HepG2 (cell line): ENCODE results near the gene IL1RAP. TPM values are rescaled to one million over a fixed set of nuclear protein-coding genes. Genes with fewer than 3 reads are reported as not detected.

ENCODE experiments used
- ATAC-seq: fragments of 200-7000 bp; cut with Tn5 transposase; 3 replicates; pipeline ENCODE4 v1.9.1; 2020; ENCODE audit warnings: mild to moderate bottlenecking, moderate library complexity
- BruUV-seq: library from RNA; stranded (reverse); fragments of 400-500 nt; replicated peaks from 2 replicates; lab custom pipeline; 2021; lab: Mats Ljungman, UMichigan
- CTCF ChIA-PET: fragments of 300-600 bp; formaldehyde crosslinking; extraction: SDS; loops from one replicate; lab custom pipeline; 2021; ENCODE audit warnings: low total read pairs, inconsistent platforms, low intra/inter-chr PET ratio; lab: Yijun Ruan, JAX
- POLR2A ChIA-PET: fragments of 350-600 bp; sonication (Branson Sonifier 250); formaldehyde crosslinking; loops from one replicate; lab custom pipeline; 2020; ENCODE audit warnings: antibody characterized with exemption, inconsistent platforms; lab: Yijun Ruan, JAX
- DNase-seq: peaks from one replicate; pipeline ENCODE4 v3.0.0-alpha.2; 2015; ENCODE audit warnings: low spot score
- FAIRE-seq: peaks from 3 replicates; lab custom pipeline; 2011; peaks lifted over from hg19 to GRCh38; lab: Jason Lieb, UNC
- H2AFZ ChIP-seq: one replicate; pipeline ENCODE4 v1.6.1; 2011; ENCODE audit warnings: low read length, inconsistent platforms
- H3K27ac ChIP-seq: fragments of 300-600 bp; 3 replicates; pipeline ENCODE4 v1.8.0; 2011; ENCODE audit warnings: mixed run types, mild to moderate bottlenecking, mixed read lengths, low read length, inconsistent platforms; ENCODE audit not compliant: insufficient read depth; ENCODE audit errors: extremely low read length
- H3K27me3 ChIP-seq, 2 experiments: fragments of 200-600 bp in 1 of 2; 2 replicates in 1 of 2; 3 replicates in 1 of 2; pipeline versions ENCODE4 v1.6.0 to v1.8.0; 2011; ENCODE audit warnings: low read length in 2 of 2, mild to moderate bottlenecking in 2 of 2, moderate library complexity in 2 of 2, inconsistent platforms in 1 of 2; ENCODE audit not compliant: insufficient read depth in 2 of 2, control insufficient read depth in 1 of 2
- H3K36me3 ChIP-seq, 2 experiments: fragments of 200-600 bp in 1 of 2; replicated peaks in 1 of 2; 2 replicates in 1 of 2; 3 replicates in 1 of 2; pipeline versions ENCODE4 v1.5.1 to v1.8.0; 2011; ENCODE audit warnings: low read length in 2 of 2, inconsistent platforms in 1 of 2; ENCODE audit not compliant: insufficient read depth in 2 of 2, control insufficient read depth in 1 of 2
- H3K4me1 ChIP-seq: 2 replicates; pipeline ENCODE4 v1.5.1; 2012; ENCODE audit warnings: low read length, inconsistent platforms; ENCODE audit not compliant: insufficient read depth
- H3K4me2 ChIP-seq: 2 replicates; pipeline ENCODE4 v1.6.0; 2011; ENCODE audit warnings: low read depth, low read length, inconsistent platforms
- H3K4me3 ChIP-seq, 3 experiments: fragments of 200-600 bp in 1 of 3; sonication (generic), shearing (Covaris generic) in 1 of 3; replicated peaks in 1 of 3; 2 replicates each; pipeline ENCODE4 v1.5.1; 2011 to 2016; ENCODE audit warnings: low read length in 3 of 3, inconsistent platforms in 2 of 3, low read depth in 2 of 3, mild to moderate bottlenecking in 2 of 3, control low read depth in 1 of 3, mixed read lengths in 1 of 3; ENCODE audit not compliant: insufficient read depth in 1 of 3
- H3K79me2 ChIP-seq: one replicate; pipeline ENCODE4 v1.6.1; 2011; ENCODE audit warnings: low read length, inconsistent platforms; ENCODE audit not compliant: insufficient read depth
- H3K9ac ChIP-seq: 2 replicates; pipeline ENCODE4 v1.6.0; 2011; ENCODE audit warnings: mild to moderate bottlenecking, low read depth, low read length, inconsistent platforms; ENCODE audit not compliant: insufficient read depth
- H3K9me3 ChIP-seq: 2 replicates; pipeline ENCODE4 v1.5.1; 2012; ENCODE audit warnings: mild to moderate bottlenecking, low read length
- H4K20me1 ChIP-seq: 2 replicates; pipeline ENCODE4 v1.6.0; 2011; ENCODE audit warnings: inconsistent platforms, mild to moderate bottlenecking, low read length, moderate library complexity; ENCODE audit not compliant: insufficient read depth
- EED ChIP-seq: sonication (generic); formaldehyde crosslinking; IDR thresholded peaks from 2 replicates; pipeline ENCODE4 v1.5.0; 2020; ENCODE audit warnings: mild to moderate bottlenecking, missing genetic modification reagents
- FOXA1 ChIP-seq, 2 experiments: fragments of 450-650 bp in 1 of 2; sonication (generic) in 1 of 2; formaldehyde crosslinking in 1 of 2; IDR thresholded peaks; 2 replicates each; pipeline versions ENCODE4 v1.4.0 to v1.6.1; 2016 to 2020; ENCODE audit warnings: missing genetic modification reagents in 1 of 2
- HNF4A ChIP-seq: sonication (generic); formaldehyde crosslinking; IDR thresholded peaks from 2 replicates; pipeline ENCODE4 v1.4.0; 2020; ENCODE audit warnings: missing genetic modification reagents
- HNF4G ChIP-seq, 2 experiments: sonication (generic) in 1 of 2; formaldehyde crosslinking in 1 of 2; IDR thresholded peaks; 2 replicates each; pipeline versions ENCODE4 v1.4.0 to v1.6.1; 2011 to 2020; ENCODE audit warnings: borderline replicate concordance in 2 of 2, low read depth in 2 of 2, mild to moderate bottlenecking in 2 of 2, low read length in 1 of 2, missing genetic modification reagents in 1 of 2, moderate library complexity in 1 of 2
- HOMEZ ChIP-seq: IDR thresholded peaks from 2 replicates; pipeline ENCODE4 v1.6.1; 2016; ENCODE audit warnings: low read depth
- JARID2 ChIP-seq: sonication (generic); formaldehyde crosslinking; IDR thresholded peaks from 2 replicates; pipeline ENCODE4 v1.8.1; 2023; ENCODE audit warnings: missing genetic modification reagents, inconsistent platforms; ENCODE audit not compliant: insufficient replicate concordance
- MTA1 ChIP-seq: sonication (generic); formaldehyde crosslinking; IDR thresholded peaks from 2 replicates; pipeline ENCODE4 v1.4.0; 2020; ENCODE audit warnings: missing genetic modification reagents, mild to moderate bottlenecking, borderline replicate concordance
- SNAPC2 ChIP-seq: sonication (generic); formaldehyde crosslinking; IDR thresholded peaks from 2 replicates; pipeline ENCODE4 v1.8.1; 2022; ENCODE audit warnings: mild to moderate bottlenecking, missing genetic modification reagents
- YEATS2 ChIP-seq: sonication (generic); formaldehyde crosslinking; IDR thresholded peaks from 2 replicates; pipeline ENCODE4 v1.4.0; 2020; ENCODE audit warnings: missing genetic modification reagents, borderline replicate concordance
- ZBTB20 ChIP-seq: sonication (generic); formaldehyde crosslinking; IDR thresholded peaks from 2 replicates; pipeline ENCODE4 v1.8.1; 2023; ENCODE audit warnings: missing genetic modification reagents, low read depth, mild to moderate bottlenecking, borderline replicate concordance
- ZFAT ChIP-seq: sonication (generic); formaldehyde crosslinking; conservative IDR thresholded peaks from 2 replicates; pipeline ENCODE4 v1.8.1; 2023; ENCODE audit warnings: missing genetic modification reagents, inconsistent platforms
- ZFP1 ChIP-seq: IDR thresholded peaks from 2 replicates; pipeline ENCODE4 v1.6.1; 2016
- ZFYVE20 ChIP-seq: sonication (generic); formaldehyde crosslinking; IDR thresholded peaks from 2 replicates; pipeline ENCODE4 v1.8.0; 2023; ENCODE audit warnings: low read depth, mild to moderate bottlenecking, moderate library complexity, missing genetic modification reagents, borderline replicate concordance
- ZNF281 ChIP-seq: sonication (generic); formaldehyde crosslinking; IDR thresholded peaks from 2 replicates; pipeline ENCODE4 v1.4.0; 2020; ENCODE audit warnings: missing genetic modification reagents, borderline replicate concordance
- ZNF543 ChIP-seq: sonication (generic); formaldehyde crosslinking; IDR thresholded peaks from 2 replicates; pipeline ENCODE4 v1.4.0; 2020; ENCODE audit warnings: mild to moderate bottlenecking, missing genetic modification reagents
- WGBS: methylation state at CpG from one replicate; pipeline ENCODE4 v1.1.6; 2017; ENCODE audit warnings: low lambda C conversion rate; 5-methylcytosine and 5-hydroxymethylcytosine counted together
- in situ Hi-C: cut with HindIII; loops from 2 replicates; pipeline ENCODE4 v1.10.0; 2017; ENCODE audit warnings: low pct_unique_long_range_greater_than_20kb; ENCODE audit not compliant: extremely low pct_ligation_motif_present
- intact Hi-C: fragments of 100-400 bp; cut with micrococcal nuclease; formaldehyde crosslinking; loops from one replicate; pipeline ENCODE4 v1.10.0; 2022; ENCODE audit not compliant: unreplicated experiment
- polyA plus RNA-seq, 8 experiments: library from polyadenylated mRNA; depleted of rRNA in 3 of 8; stranded (reverse) in 7 of 8; unstranded in 1 of 8; fragments of >200 nt; fragmentation: Illumina TruSeq in 4 of 8; extraction: Trizol in 4 of 8; gene quantifications; 2 replicates each; pipeline versions ENCODE4 v1.2.1 to v1.2.3, GENCODE V29; 2011 to 2016; ENCODE audit warnings: low read depth in 4 of 8, missing spikeins in 1 of 8, mixed read lengths in 1 of 8; ENCODE audit not compliant: insufficient read depth in 1 of 8
- total RNA-seq, 5 experiments: library from RNA; depleted of rRNA; stranded (reverse); fragments of >200 nt; fragmentation: Illumina TruSeq; extraction: Trizol; gene quantifications; 2 replicates each; pipeline ENCODE4 v1.2.3, GENCODE V29; 2016; ENCODE audit warnings: low read depth in 1 of 5
- TF ChIP-seq, protein P1 (sequence below): sonication (generic); formaldehyde crosslinking; IDR thresholded peaks from 2 replicates; pipeline ENCODE4 v1.5.0; 2020; ENCODE audit warnings: missing genetic modification reagents, mild to moderate bottlenecking, borderline replicate concordance

The IL1RAP gene
- total and polyA plus RNA-seq, 2 of the 13 experiments (the other 11 are each of a cell fraction or from before 2014, with no cell fraction given): 18.3 to 54.9 TPM

GRCh38 chr3:190546881-190547510 is 33.1 kb downstream of the IL1RAP start:
- ChIA-PET CTCF (no interaction called here), POLR2A (interaction anchor here (1.0 kb wide), 1 partner anchor 34 kb away, joined by 4 read pairs; the partner anchor contains the start of gene IL1RAP)
- H3K27ac ChIP-seq: peak overlapping the region; percentile 96
- no peaks in the 10 kb centered on the region for H4K20me1 ChIP-seq
- intact Hi-C loops (loop anchor here (10.0 kb wide), 1 partner anchor 212 kb away; no protein-coding TSS in a partner anchor), in situ Hi-C loops (no loop called here)
- 81% methylated on average over 6 of the region's 6 CpGs for WGBS
- ATAC-seq: peak; percentile 23; the same call in 2 of the 3 replicates
- no peaks in the 10 kb centered on the region for H3K9me3 ChIP-seq
- H3K27me3 ChIP-seq: no peaks in the 10 kb centered on the region
- FAIRE-seq: no peak
- no peak overlapping the region for H3K4me3 ChIP-seq
- H3K79me2 ChIP-seq: peaks cover 68% of the 10 kb centered on the region
- peak overlapping the region; percentile 44 for H3K9ac ChIP-seq
- BruUV-seq: no TSS peak
- no peaks in the 10 kb centered on the region for H3K36me3 ChIP-seq
- DNase-seq: peak; percentile 31
- peaks cover 100% of the 10 kb centered on the region for H3K4me1 ChIP-seq
- H3K4me2 ChIP-seq: no peak overlapping the region
- H2AFZ ChIP-seq: no peak overlapping the region
- TF ChIP-seq FOXA1 (IDR thresholded peaks at IDR 0.05) (no peak), FOXA1 (CRISPR knock-in tag; IDR thresholded peaks at IDR 0.05) (0 out of 2 replicates have a peak, but pooled peaks have one; percentile 25), SNAPC2 (CRISPR knock-in tag) (no peak), ZNF281 (CRISPR knock-in tag) (peak; percentile 30; the same call in 1 of the 2 replicates), ZBTB20 (CRISPR knock-in tag) (0 out of 2 replicates have a peak, but pooled peaks have one; percentile 38), MTA1 (CRISPR knock-in tag) (no peak), YEATS2 (CRISPR knock-in tag) (no peak), ZFYVE20 (no peak), ZFAT (no peak), ZNF543 (CRISPR knock-in tag) (no peak), EED (CRISPR knock-in tag) (no peak), JARID2 (CRISPR knock-in tag) (no peak), HNF4A (CRISPR knock-in tag) (peak; percentile 30; the same call in 1 of the 2 replicates), ZFP1 (CRISPR knock-in tag) (no peak), HNF4G (IDR thresholded peaks at IDR 0.05; ENCODE audit: borderline replicate concordance, low read depth, low read length) (no peak), HNF4G (CRISPR knock-in tag; IDR thresholded peaks at IDR 0.05; ENCODE audit: borderline replicate concordance, low read depth) (0 out of 2 replicates have a peak, but pooled peaks have one; percentile 26), HOMEZ (CRISPR knock-in tag) (0 out of 2 replicates have a peak, but pooled peaks have one; percentile 46)
- TF ChIP-seq, protein P1, sequence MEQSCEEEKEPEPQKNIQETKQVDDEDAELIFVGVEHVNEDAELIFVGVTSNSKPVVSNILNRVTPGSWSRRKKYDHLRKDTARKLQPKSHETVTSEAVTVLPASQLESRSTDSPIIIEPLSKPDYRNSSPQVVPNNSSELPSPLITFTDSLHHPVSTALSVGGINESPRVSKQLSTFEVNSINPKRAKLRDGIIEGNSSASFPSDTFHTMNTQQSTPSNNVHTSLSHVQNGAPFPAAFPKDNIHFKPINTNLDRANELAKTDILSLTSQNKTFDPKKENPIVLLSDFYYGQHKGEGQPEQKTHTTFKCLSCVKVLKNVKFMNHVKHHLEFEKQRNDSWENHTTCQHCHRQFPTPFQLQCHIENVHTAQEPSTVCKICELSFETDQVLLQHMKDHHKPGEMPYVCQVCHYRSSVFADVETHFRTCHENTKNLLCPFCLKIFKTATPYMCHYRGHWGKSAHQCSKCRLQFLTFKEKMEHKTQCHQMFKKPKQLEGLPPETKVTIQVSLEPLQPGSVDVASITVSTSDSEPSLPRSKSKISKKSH (CRISPR knock-in tag): no peak
